Epithelial cell of proximal tubule (primary cell): ENCODE results near the gene KCTD19. TPM values are rescaled to one million over a fixed set of nuclear protein-coding genes. Genes with fewer than 3 reads are reported as not detected.

Experiments used
- DNase-seq: peaks from one replicate; pipeline ENCODE4 v3.0.0-alpha.2; 2011; ENCODE audit warnings: low read depth
- H3K4me3 ChIP-seq: 2 replicates; pipeline ENCODE4 v1.5.1; 2011; ENCODE audit warnings: low read depth, mild to moderate bottlenecking, low read length
- total RNA-seq: library from RNA; depleted of rRNA; stranded (reverse); fragments of >200 nt; gene quantifications from 2 replicates; pipeline ENCODE4 v1.2.3, GENCODE V29; 2015
- TF ChIP-seq, protein P1 (sequence below): conservative IDR thresholded peaks from 2 replicates; pipeline ENCODE4 v1.5.1; 2012; ENCODE audit warnings: low read depth, mild to moderate bottlenecking, low read length

The KCTD19 gene
- total RNA-seq, 1 donor from 2014 or later, result 0.35 TPM

DNA sequence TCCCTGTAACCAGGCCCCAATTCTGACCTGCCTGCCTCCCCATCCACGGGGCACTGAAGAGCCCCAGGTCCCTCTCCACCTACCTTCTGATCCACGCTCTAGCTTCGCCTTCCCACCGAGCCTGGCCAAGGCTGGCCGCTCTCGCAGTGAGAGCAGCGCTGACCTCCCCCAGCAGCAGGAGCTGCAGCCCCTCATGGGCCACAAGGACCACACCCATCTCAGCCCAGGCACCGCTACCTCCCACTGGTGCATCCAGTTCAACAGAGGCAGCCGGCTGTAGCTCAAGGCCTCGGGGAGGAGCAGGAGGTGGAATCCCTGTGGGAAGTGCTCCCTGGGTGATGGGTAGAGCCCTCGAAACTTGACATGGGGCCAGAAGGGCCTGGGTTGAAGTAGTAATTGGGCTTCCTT, 55.6 kb downstream of the KCTD19 start:
- TF ChIP-seq, protein P1, sequence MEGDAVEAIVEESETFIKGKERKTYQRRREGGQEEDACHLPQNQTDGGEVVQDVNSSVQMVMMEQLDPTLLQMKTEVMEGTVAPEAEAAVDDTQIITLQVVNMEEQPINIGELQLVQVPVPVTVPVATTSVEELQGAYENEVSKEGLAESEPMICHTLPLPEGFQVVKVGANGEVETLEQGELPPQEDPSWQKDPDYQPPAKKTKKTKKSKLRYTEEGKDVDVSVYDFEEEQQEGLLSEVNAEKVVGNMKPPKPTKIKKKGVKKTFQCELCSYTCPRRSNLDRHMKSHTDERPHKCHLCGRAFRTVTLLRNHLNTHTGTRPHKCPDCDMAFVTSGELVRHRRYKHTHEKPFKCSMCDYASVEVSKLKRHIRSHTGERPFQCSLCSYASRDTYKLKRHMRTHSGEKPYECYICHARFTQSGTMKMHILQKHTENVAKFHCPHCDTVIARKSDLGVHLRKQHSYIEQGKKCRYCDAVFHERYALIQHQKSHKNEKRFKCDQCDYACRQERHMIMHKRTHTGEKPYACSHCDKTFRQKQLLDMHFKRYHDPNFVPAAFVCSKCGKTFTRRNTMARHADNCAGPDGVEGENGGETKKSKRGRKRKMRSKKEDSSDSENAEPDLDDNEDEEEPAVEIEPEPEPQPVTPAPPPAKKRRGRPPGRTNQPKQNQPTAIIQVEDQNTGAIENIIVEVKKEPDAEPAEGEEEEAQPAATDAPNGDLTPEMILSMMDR, result no peak
- no peak overlapping the region for H3K4me3 ChIP-seq
- no peak for DNase-seq

DNA sequence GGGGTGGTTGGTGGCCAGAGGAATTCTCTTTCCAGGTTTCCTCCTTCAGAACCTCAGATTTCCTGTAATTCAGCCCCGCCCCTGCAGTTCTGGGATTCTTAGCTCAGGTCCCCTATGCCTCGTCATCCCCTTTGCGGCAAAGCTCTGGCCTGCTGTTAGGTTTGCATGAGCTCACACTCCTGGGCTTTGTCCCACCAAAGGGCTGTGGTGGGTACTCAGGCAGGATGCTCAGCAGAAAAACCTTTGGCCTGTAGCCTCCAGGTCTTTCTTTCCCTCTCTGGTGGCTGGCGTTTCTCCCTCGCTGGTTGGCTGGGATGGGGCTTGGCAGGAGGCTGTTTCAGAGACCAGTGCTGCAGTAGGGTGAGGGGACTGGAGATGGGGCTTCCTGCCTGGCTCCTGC, 56.8 kb downstream of the KCTD19 start:
- no peak overlapping the region for H3K4me3 ChIP-seq
- no peak for DNase-seq
- TF ChIP-seq, protein P1, result no peak

DNA sequence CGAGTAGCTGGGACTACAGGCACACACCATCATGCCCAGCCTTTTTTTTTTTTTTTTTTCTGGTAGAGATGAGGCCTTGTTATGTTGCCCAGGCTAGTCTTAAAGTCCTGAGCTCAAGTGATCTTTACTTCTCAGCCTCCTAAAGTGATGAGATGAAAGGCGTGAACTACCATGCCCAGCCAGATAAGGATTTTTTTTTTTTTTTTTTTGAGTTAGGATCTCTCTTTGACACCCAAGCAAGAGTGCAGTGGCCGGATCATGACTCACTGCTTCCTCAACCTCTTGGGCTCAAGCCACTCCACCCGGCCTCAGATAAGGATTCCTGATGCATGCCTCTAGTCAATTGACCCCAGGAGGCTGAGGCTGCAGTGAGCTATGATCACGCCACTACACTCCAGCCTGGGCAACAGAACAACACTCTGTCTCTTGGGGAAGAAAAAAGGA, 58.4 kb downstream of the KCTD19 start:
- no peak for DNase-seq
- TF ChIP-seq, protein P1, result no peak

DNA sequence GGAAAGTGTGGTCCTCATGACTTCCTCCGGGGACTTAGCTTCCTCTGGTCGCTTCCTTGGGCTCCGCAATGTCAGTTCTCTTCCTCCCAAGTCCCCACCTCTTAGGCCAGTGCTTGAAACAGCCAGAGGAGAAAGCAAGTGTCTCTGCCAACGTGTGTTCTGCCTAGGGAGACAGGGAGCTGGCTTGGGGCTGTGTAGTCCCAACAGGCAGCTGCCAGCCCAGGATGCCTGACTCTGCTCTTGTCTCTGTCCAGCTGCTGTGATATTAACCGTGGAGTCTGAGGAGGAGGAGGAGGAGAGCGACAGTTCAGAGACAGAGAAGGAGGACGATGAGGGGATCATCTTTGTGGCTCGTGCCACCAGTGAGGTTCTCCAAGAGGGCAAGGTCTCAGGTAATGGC, 60.7 kb downstream of the KCTD19 start:
- TF ChIP-seq, protein P1, result no peak
- DNase-seq, result no peak
- no peak overlapping the region for H3K4me3 ChIP-seq

More for the DNA sequence above, 58.4 kb downstream of the KCTD19 start:
- no peak overlapping the region for H3K4me3 ChIP-seq

DNA sequence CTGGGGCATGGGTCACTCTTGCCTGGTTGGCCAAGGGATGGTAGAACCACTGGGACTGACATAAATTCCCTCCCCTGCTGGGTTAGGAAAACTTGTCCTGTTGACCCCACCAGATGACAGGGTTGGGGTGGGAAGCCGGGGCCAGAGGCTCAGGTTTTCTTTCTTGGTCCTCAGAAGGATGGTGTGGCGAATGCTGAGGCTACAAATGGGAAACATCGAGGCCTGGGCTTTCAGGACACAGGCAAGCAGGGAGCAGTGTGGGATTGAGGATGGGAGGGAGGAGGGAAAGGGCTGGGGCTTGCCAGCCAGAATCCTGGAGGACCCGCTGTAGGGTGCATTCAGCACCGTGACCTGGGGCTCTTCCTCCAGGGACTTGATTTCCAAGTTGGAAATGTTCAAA, 61.7 kb downstream of the KCTD19 start:
- no peak for DNase-seq
- H3K4me3 ChIP-seq, result no peak overlapping the region
- TF ChIP-seq, protein P1, result no peak

DNA sequence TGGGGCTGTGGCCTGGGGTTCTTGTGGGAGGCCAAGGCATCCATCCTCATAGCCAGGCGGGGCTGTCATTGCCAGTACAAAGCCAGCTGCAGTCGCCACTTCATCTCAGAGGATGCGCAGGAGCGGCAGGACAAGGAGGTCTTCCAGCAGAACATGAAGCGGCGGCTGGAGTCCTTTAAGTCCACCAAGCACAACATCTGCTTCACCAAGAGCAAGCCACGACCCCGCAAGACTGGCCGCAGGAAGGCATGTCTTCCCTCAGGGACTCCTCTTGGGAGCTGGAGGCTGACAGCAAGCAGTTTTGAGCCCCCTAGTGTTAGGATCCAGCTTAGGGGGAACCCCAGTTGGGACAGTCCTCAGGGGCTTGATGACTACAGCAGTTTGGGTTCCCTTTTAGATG, 62.3 kb downstream of the KCTD19 start:
- no peak overlapping the region for H3K4me3 ChIP-seq
- no peak for DNase-seq
- TF ChIP-seq, protein P1, result no peak

DNA sequence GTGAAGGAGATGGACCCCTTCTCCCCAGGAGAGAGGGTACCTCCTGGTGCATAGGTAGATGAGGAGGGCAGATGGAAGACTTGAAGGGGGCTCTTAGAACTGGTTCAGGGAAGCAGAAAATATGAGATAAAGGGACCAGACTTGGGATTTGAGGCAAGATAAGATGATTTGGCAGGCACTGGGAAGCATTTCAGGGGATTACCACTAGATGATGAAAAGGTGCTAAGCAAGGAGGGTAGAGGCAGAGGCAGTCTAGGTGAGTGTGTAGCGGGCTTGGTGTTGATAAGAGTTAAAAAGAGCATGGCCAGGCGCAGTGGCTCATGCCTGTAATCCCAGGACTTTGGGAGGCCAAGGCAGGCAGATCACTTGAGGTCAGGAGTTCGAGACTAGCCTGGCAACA, 63.3 kb downstream of the KCTD19 start:
- TF ChIP-seq, protein P1, result no peak

More for the DNA sequence above, 63.3 kb downstream of the KCTD19 start:
- DNase-seq, result no peak
- H3K4me3 ChIP-seq, result no peak overlapping the region
